Uterus (tissue), 2 donors: Measurements from ENCODE around the gene CDSN.

Experiments used
- CTCF ChIP-seq, 4 experiments: fragments of 200-600 bp in 2 of 4; fragments of 450-650 bp in 2 of 4; sonication (generic) in 2 of 4; IDR thresholded peaks; one replicate each; pipeline ENCODE4 v1.5.1; 2016 to 2019; ENCODE audit warnings: antibody characterized with exemption in 4 of 4, mild to moderate bottlenecking in 2 of 4, moderate library complexity in 1 of 4
- POLR2A ChIP-seq, 2 donors: fragments of 450-650 bp; IDR thresholded peaks; one replicate each; pipeline ENCODE4 v1.6.1; 2016; ENCODE audit warnings: antibody characterized with exemption in 2 of 2, mild to moderate bottlenecking in 1 of 2, moderate library complexity in 1 of 2

GRCh38 chr6:31114541-31114878, 5.7 kb downstream of the CDSN start, which contains the start of gene PSORS1C1:
- TF ChIP-seq POLR2A (IDR thresholded peaks at IDR 0.05) (peak in 1 of 2 donors; percentile 15), CTCF (IDR thresholded peaks at IDR 0.05) (peak in 1 of 4 experiments; percentile 2)
